T follicular helper cell (primary cell): Measurements from ENCODE around the gene TBC1D1.

Source experiments
- DNase-seq: peaks from one replicate; pipeline ENCODE4 v3.0.0-alpha.2; 2020; ENCODE audit warnings: low read depth

The TBC1D1 gene

GRCh38 chr4:38152721-38153386 lies 262.0 kb downstream of the TBC1D1 start:
- no peak for DNase-seq

- no peak for DNase-seq
Observed at GRCh38 chr4:38153387-38153760, 262.5 kb downstream of the TBC1D1 start.

GRCh38 chr4:38154252-38154651 lies 263.4 kb downstream of the TBC1D1 start:
- DNase-seq, result no peak

GRCh38 chr4:38154681-38155588 lies 264.1 kb downstream of the TBC1D1 start:
- DNase-seq, result no peak

GRCh38 chr4:38155589-38156294 lies 264.9 kb downstream of the TBC1D1 start:
- DNase-seq, result no peak

- no peak for DNase-seq
Observed at GRCh38 chr4:38157592-38157991, 266.7 kb downstream of the TBC1D1 start.

- DNase-seq, result peak; percentile 52
Observed at GRCh38 chr4:38160487-38161207, 269.8 kb downstream of the TBC1D1 start.

- no peak for DNase-seq
Observed at GRCh38 chr4:38161208-38162113, 270.6 kb downstream of the TBC1D1 start.

- no peak for DNase-seq
Observed at GRCh38 chr4:38162240-38162784, 271.4 kb downstream of the TBC1D1 start.

- DNase-seq, result no peak
Observed at GRCh38 chr4:38163216-38164006, 272.5 kb downstream of the TBC1D1 start.

- no peak for DNase-seq
Observed at GRCh38 chr4:38164346-38164745, 273.5 kb downstream of the TBC1D1 start.

GRCh38 chr4:38166082-38166481 lies 275.2 kb downstream of the TBC1D1 start:
- DNase-seq, result no peak

- no peak for DNase-seq
Observed at GRCh38 chr4:38166768-38167167, 275.9 kb downstream of the TBC1D1 start.

- no peak for DNase-seq
Observed at GRCh38 chr4:38167973-38168372, 277.1 kb downstream of the TBC1D1 start.

- no peak for DNase-seq
Observed at GRCh38 chr4:38169524-38169923, 278.6 kb downstream of the TBC1D1 start.

GRCh38 chr4:38170338-38171169 lies 279.7 kb downstream of the TBC1D1 start:
- no peak for DNase-seq

- DNase-seq, result no peak
Observed at GRCh38 chr4:38172078-38172477, 281.2 kb downstream of the TBC1D1 start.

- no peak for DNase-seq
Observed at GRCh38 chr4:38173935-38174518, 283.1 kb downstream of the TBC1D1 start.
